ENCODE results near the gene SHANK3.

The SHANK3 gene

GRCh38 chr22:50700387-50701075, 27.9 kb downstream of the SHANK3 start:
- DNase-seq, result no peak

- no peak for DNase-seq
These were observed 28.4 kb downstream of the SHANK3 start for GRCh38 chr22:50701076-50701419.

GRCh38 chr22:50701428-50702154, 29.0 kb downstream of the SHANK3 start:
- DNase-seq, result no peak

- DNase-seq, result no peak
These were observed 29.6 kb downstream of the SHANK3 start for GRCh38 chr22:50702261-50702671.

GRCh38 chr22:50702821-50703725, 30.4 kb downstream of the SHANK3 start:
- no peak for DNase-seq

- DNase-seq, result no peak
These were observed 31.3 kb downstream of the SHANK3 start for GRCh38 chr22:50703726-50704509.

GRCh38 chr22:50704510-50705218, 32.0 kb downstream of the SHANK3 start:
- no peak for DNase-seq

- peak; percentile 79 for DNase-seq
These were observed 32.6 kb downstream of the SHANK3 start for GRCh38 chr22:50705219-50705691.

GRCh38 chr22:50705851-50706351, 33.3 kb downstream of the SHANK3 start:
- DNase-seq, result no peak

GRCh38 chr22:50706481-50707125, 34.0 kb downstream of the SHANK3 start:
- DNase-seq, result no peak

GRCh38 chr22:50708474-50708873, 35.9 kb downstream of the SHANK3 start:
- DNase-seq, result no peak

GRCh38 chr22:50708996-50709395, 36.4 kb downstream of the SHANK3 start:
- no peak for DNase-seq

- DNase-seq, result no peak
These were observed 37.6 kb downstream of the SHANK3 start for GRCh38 chr22:50710221-50710620.

- no peak for DNase-seq
These were observed 38.3 kb downstream of the SHANK3 start for GRCh38 chr22:50710886-50711285.

GRCh38 chr22:50711446-50712340, 39.1 kb downstream of the SHANK3 start:
- no peak for DNase-seq

GRCh38 chr22:50712341-50713007, 39.9 kb downstream of the SHANK3 start:
- no peak for DNase-seq

GRCh38 chr22:50713008-50713385, 40.4 kb downstream of the SHANK3 start:
- no peak for DNase-seq

- no peak for DNase-seq
These were observed 41.0 kb downstream of the SHANK3 start for GRCh38 chr22:50713571-50714056.

GRCh38 chr22:50714150-50714549, 41.5 kb downstream of the SHANK3 start:
- DNase-seq, result no peak

All from DMS153 (cell line).